ENCODE results near the gene MPZL3. TPM values are rescaled to one million over a fixed set of nuclear protein-coding genes. Genes with fewer than 3 reads are reported as not detected.
"Not testable (repeated sequence)": the region's sequence is repeated elsewhere in the genome, so short reads cannot be mapped to it uniquely, and the experiment has no call there.

MPZL3 gene
- total and polyA plus RNA-seq, 2 donors from 2014 or later: 1.7 to 10.0 TPM

DNA sequence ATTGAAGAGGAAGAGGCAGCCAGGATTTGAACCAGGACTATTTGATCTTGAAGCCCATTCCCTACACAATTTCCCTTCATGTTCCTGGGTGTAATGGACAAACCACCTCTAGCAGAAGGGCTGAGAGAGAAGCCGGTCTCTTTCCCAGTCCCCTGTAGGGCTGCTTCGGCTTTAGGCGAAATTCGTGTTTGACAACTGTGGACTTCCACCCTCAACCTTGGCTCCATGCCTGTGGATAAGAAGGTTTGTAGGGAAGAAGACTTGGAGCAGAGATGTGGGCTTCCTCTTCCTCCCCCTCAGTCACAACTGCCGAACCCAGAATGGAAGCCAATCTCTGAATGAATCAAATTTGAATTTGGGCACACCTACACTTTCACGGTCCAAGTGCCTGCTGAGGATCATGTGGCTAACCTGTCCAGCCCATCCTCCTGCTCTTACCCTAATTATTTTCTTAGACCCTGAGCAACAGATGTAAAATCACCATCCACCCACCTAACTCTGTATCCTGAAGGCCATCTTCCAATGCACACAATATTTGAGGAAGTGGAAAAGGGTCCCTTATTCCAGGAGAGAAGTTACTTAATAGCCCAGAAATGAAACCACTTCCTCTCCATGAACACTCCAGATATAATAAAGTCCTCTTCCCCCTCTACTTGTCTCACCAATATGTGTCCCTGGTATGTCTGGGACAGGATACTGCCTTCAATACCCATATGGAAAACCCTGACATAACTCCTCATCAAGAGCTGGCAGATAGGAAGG, 65.6 kb downstream of the MPZL3 start:
- no peak for FAIRE-seq
- no peaks in the 10 kb centered on the region for H3K4me1 ChIP-seq (ENCODE audit: control insufficient read depth in 2 of 3, insufficient read depth in 2 of 3, low read depth in 1 of 3, low read length in 3 of 3)
- H3K27ac ChIP-seq (ENCODE audit: low read depth in 2 of 2, low read length in 2 of 2): no peak overlapping the region
- TF ChIP-seq, protein P1, sequence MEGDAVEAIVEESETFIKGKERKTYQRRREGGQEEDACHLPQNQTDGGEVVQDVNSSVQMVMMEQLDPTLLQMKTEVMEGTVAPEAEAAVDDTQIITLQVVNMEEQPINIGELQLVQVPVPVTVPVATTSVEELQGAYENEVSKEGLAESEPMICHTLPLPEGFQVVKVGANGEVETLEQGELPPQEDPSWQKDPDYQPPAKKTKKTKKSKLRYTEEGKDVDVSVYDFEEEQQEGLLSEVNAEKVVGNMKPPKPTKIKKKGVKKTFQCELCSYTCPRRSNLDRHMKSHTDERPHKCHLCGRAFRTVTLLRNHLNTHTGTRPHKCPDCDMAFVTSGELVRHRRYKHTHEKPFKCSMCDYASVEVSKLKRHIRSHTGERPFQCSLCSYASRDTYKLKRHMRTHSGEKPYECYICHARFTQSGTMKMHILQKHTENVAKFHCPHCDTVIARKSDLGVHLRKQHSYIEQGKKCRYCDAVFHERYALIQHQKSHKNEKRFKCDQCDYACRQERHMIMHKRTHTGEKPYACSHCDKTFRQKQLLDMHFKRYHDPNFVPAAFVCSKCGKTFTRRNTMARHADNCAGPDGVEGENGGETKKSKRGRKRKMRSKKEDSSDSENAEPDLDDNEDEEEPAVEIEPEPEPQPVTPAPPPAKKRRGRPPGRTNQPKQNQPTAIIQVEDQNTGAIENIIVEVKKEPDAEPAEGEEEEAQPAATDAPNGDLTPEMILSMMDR (IDR thresholded peaks at IDR 0.05; ENCODE audit: borderline replicate concordance, extremely low read depth, insufficient read depth): no peak
- no peaks in the 10 kb centered on the region for H3K36me3 ChIP-seq (ENCODE audit: control insufficient read depth in 2 of 3, insufficient read depth in 3 of 3, low read length in 3 of 3)
- H3K4me3 ChIP-seq (ENCODE audit: low read length in 3 of 3): no peak overlapping the region
- no peak for DNase-seq
- no peaks in the 10 kb centered on the region for H3K27me3 ChIP-seq (ENCODE audit: control insufficient read depth, insufficient read depth, low read length)
- intact Hi-C loops (cut with DNase I): no loop called here
- H3K9ac ChIP-seq (ENCODE audit: low read length in 3 of 3): no peak overlapping the region
- H3K9me3 ChIP-seq (ENCODE audit: control insufficient read depth in 2 of 3, insufficient read depth in 1 of 3, low read length in 3 of 3): no peaks in the 10 kb centered on the region

DNA sequence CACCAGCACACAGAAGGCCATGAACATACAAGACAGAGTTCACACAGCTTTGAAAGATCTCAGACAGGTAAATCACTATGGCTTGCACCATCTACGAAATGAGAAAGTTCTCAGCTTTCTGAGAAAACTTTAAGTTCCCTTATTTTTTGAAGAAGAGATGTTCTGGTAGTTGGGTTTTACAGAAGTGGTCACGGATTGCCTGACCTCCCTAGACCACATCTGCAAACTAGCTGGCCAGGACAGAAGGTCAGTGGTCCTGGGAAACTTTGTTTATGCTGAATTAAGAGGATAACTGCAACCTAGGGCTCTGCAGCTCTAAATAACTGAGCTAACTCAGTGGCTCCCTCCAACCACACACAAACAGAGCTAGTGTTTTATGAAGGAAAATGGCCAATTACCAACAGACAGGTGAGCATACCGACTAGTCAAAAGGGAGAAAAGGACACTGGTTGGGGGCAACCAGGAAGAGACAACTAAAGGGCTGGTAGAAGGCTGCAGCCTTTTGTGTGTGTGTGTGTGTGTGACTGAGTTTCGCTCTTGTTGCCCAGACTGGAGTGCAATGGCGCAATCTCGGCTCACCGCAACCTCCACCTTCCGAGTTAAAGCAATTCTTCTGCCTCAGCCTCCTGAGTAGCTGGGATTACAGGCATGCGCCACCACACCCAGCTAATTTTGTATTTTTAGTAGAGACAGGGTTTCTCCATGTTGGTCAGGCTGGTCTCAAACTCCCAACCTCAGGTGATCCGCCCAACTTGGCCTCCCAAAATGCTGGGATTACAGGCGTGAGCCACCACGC, 67.2 kb downstream of the MPZL3 start:
- TF ChIP-seq, protein P1 (IDR thresholded peaks at IDR 0.05; ENCODE audit: borderline replicate concordance, extremely low read depth, insufficient read depth): no peak
- no peak for FAIRE-seq
- Histone ChIP-seq H3K4me3 (ENCODE audit: low read length in 3 of 3) (no peak overlapping the region), H3K36me3 (ENCODE audit: control insufficient read depth in 2 of 3, insufficient read depth in 3 of 3, low read length in 3 of 3) (no peaks in the 10 kb centered on the region), H3K9me3 (ENCODE audit: control insufficient read depth in 2 of 3, insufficient read depth in 1 of 3, low read length in 3 of 3) (no peaks in the 10 kb centered on the region), H3K27me3 (ENCODE audit: control insufficient read depth, insufficient read depth, low read length) (no peaks in the 10 kb centered on the region), H3K27ac (ENCODE audit: low read depth in 2 of 2, low read length in 2 of 2) (no peak overlapping the region), H3K4me1 (ENCODE audit: control insufficient read depth in 2 of 3, insufficient read depth in 2 of 3, low read depth in 1 of 3, low read length in 3 of 3) (peaks cover 0 to 2% (median 0%) of the 10 kb centered on the region in 3 donors), H3K9ac (ENCODE audit: low read length in 3 of 3) (no peak overlapping the region)
- no peak for DNase-seq
- intact Hi-C loops (cut with DNase I): no loop called here

DNA sequence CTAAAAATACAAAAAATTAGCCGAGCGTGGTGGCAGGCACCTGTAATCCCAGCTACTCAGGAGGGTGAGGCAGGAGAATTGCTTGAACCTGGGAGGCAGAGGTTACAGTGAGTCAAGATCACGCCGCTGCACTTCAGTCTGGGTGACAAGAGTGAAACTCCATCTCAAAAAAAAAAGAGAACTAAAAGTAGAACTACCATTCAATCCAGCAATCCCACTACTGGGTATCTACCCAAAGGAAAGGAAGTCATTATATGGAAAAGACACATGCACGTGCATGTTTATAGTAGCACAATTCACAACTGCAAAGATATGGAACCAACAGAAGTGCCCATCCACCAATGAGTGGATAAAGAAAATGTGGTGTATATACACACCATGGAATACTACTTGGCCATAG, 68.5 kb downstream of the MPZL3 start:
- H3K4me1 ChIP-seq (ENCODE audit: control insufficient read depth in 2 of 3, insufficient read depth in 2 of 3, low read depth in 1 of 3, low read length in 3 of 3); DNase-seq; H3K36me3 ChIP-seq (ENCODE audit: control insufficient read depth in 2 of 3, insufficient read depth in 3 of 3, low read length in 3 of 3); H3K9me3 ChIP-seq (ENCODE audit: control insufficient read depth in 2 of 3, insufficient read depth in 1 of 3, low read length in 3 of 3); H3K27ac ChIP-seq (ENCODE audit: low read depth in 2 of 2, low read length in 2 of 2); H3K9ac ChIP-seq (ENCODE audit: low read length in 3 of 3); intact Hi-C loops (cut with DNase I); H3K4me3 ChIP-seq (ENCODE audit: low read length in 3 of 3); FAIRE-seq; H3K27me3 ChIP-seq (ENCODE audit: control insufficient read depth, insufficient read depth, low read length): not testable (repeated sequence)

DNA sequence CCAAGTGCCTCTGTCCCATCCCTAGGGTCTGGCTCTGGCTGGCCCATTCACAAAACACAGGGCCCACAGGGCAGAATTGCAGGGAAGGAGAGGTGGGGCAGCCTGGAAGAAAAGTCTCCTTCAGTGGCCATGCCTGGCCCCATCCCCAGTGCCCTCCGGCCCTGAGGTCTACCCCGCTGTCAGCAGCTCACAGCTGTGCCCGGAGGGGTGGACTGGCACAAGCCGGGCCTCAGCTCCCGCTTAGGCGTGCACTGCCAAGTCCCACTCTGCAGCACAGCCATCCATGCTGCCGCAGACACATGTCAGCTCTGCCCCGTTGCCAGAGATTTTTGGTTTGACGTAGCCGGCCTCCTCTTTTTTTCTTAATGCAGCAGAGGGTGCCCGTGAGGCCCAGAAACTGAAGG, 71.9 kb downstream of the MPZL3 start:
- Histone ChIP-seq H3K9ac (ENCODE audit: low read length in 3 of 3) (no peak overlapping the region), H3K4me3 (ENCODE audit: low read length in 3 of 3) (no peak overlapping the region), H3K36me3 (ENCODE audit: control insufficient read depth in 2 of 3, insufficient read depth in 3 of 3, low read length in 3 of 3) (no peaks in the 10 kb centered on the region), H3K27me3 (ENCODE audit: control insufficient read depth, insufficient read depth, low read length) (no peaks in the 10 kb centered on the region), H3K27ac (ENCODE audit: low read depth in 2 of 2, low read length in 2 of 2) (no peak overlapping the region), H3K4me1 (ENCODE audit: control insufficient read depth in 2 of 3, insufficient read depth in 2 of 3, low read depth in 1 of 3, low read length in 3 of 3) (peaks cover 0 to 2% (median 0%) of the 10 kb centered on the region in 3 donors), H3K9me3 (ENCODE audit: control insufficient read depth in 2 of 3, insufficient read depth in 1 of 3, low read length in 3 of 3) (no peaks in the 10 kb centered on the region)
- TF ChIP-seq, protein P1 (IDR thresholded peaks at IDR 0.05; ENCODE audit: borderline replicate concordance, extremely low read depth, insufficient read depth): no peak
- FAIRE-seq: no peak
- peak in 4 of 5 donors; percentile 64 to 92 (median 80) for DNase-seq
- intact Hi-C loops (cut with DNase I): no loop called here

Data from kidney (tissue), 14 donors.